H9 (cell line): ENCODE results near the gene CDC42EP3. TPM values are rescaled to one million over a fixed set of nuclear protein-coding genes. Genes with fewer than 3 reads are reported as not detected.

Experiments
- DNase-seq: peaks from one replicate; pipeline ENCODE4 v3.0.0-alpha.2; 2017
- H2AFZ ChIP-seq: one replicate; pipeline ENCODE4 v1.6.1; 2013; ENCODE audit warnings: mild to moderate bottlenecking, low read length, control low read depth, moderate library complexity
- H2AK5ac ChIP-seq: 2 replicates; pipeline ENCODE4 v1.6.1; 2013; ENCODE audit warnings: low read length, control low read depth, mixed read lengths; ENCODE audit not compliant: insufficient read length
- H2BK120ac ChIP-seq: one replicate; pipeline ENCODE4 v1.6.1; 2013; ENCODE audit warnings: low read depth, mild to moderate bottlenecking, low read length, control low read depth, inconsistent platforms; ENCODE audit not compliant: poor library complexity, severe bottlenecking
- H2BK12ac ChIP-seq: 2 replicates; pipeline ENCODE4 v1.6.1; 2013; ENCODE audit warnings: low read length, control low read depth, mixed read lengths, low read depth; ENCODE audit not compliant: insufficient read length
- H2BK15ac ChIP-seq: 2 replicates; pipeline ENCODE4 v1.6.1; 2013; ENCODE audit warnings: low read depth, low read length, control low read depth
- H2BK20ac ChIP-seq: one replicate; pipeline ENCODE4 v1.6.1; 2013; ENCODE audit warnings: low read depth, mild to moderate bottlenecking, low read length, control low read depth, inconsistent platforms; ENCODE audit not compliant: poor library complexity, severe bottlenecking
- H2BK5ac ChIP-seq: 2 replicates; pipeline ENCODE4 v1.6.1; 2013; ENCODE audit warnings: low read length, control low read depth, mixed read lengths; ENCODE audit not compliant: insufficient read length
- H3K14ac ChIP-seq: 2 replicates; pipeline ENCODE4 v1.6.1; 2013; ENCODE audit warnings: low read length, control low read depth; ENCODE audit not compliant: insufficient read depth
- H3K18ac ChIP-seq: 2 replicates; pipeline ENCODE4 v1.6.1; 2013; ENCODE audit warnings: low read depth, mild to moderate bottlenecking, mixed read lengths, low read length, control low read depth; ENCODE audit not compliant: insufficient read length
- H3K23ac ChIP-seq: 2 replicates; pipeline ENCODE4 v1.6.1; 2013; ENCODE audit warnings: low read length, control low read depth, mixed read lengths, low read depth; ENCODE audit not compliant: insufficient read length
- H3K23me2 ChIP-seq: 2 replicates; pipeline ENCODE4 v1.6.1; 2013; ENCODE audit warnings: low read depth, mild to moderate bottlenecking, mixed read lengths, low read length, control low read depth; ENCODE audit not compliant: insufficient read length, poor library complexity, severe bottlenecking
- H3K27ac ChIP-seq: 2 replicates; pipeline ENCODE4 v1.5.1; 2013; ENCODE audit warnings: low read length, control low read depth, mixed read lengths, low read depth; ENCODE audit not compliant: insufficient read length
- H3K27me3 ChIP-seq: 2 replicates; pipeline ENCODE4 v1.6.1; 2013; ENCODE audit warnings: low read length, control low read depth, inconsistent platforms; ENCODE audit not compliant: insufficient read depth
- H3K4ac ChIP-seq: 2 replicates; pipeline ENCODE4 v1.6.1; 2013; ENCODE audit warnings: low read depth, mild to moderate bottlenecking, control low read depth, inconsistent platforms, low read length, moderate library complexity
- H3K4me1 ChIP-seq: 2 replicates; pipeline ENCODE4 v1.6.1; 2013; ENCODE audit warnings: low read length, control low read depth, inconsistent platforms; ENCODE audit not compliant: insufficient read depth
- H3K4me2 ChIP-seq: 2 replicates; pipeline ENCODE4 v1.6.1; 2013; ENCODE audit warnings: low read length, control low read depth, mixed read lengths; ENCODE audit not compliant: insufficient read length, insufficient read depth
- H3K56ac ChIP-seq: 2 replicates; pipeline ENCODE4 v1.6.1; 2013; ENCODE audit warnings: low read depth, mild to moderate bottlenecking, mixed read lengths, low read length, control low read depth; ENCODE audit not compliant: insufficient read length
- H3K79me1 ChIP-seq: 2 replicates; pipeline ENCODE4 v1.6.1; 2013; ENCODE audit warnings: low read depth, mild to moderate bottlenecking, moderate library complexity, low read length, control low read depth, inconsistent platforms; ENCODE audit not compliant: insufficient read depth, poor library complexity, severe bottlenecking
- H3K79me2 ChIP-seq: 2 replicates; pipeline ENCODE4 v1.6.1; 2013; ENCODE audit warnings: low read length, control low read depth, inconsistent platforms; ENCODE audit not compliant: insufficient read depth
- H3K9ac ChIP-seq: 2 replicates; pipeline ENCODE4 v1.6.1; 2013; ENCODE audit warnings: low read length, control low read depth, mixed read lengths; ENCODE audit not compliant: insufficient read length; ENCODE audit errors: extremely low read depth
- H3K9me3 ChIP-seq: one replicate; pipeline ENCODE4 v1.6.1; 2013; ENCODE audit warnings: low read depth, low read length, inconsistent platforms; ENCODE audit not compliant: control insufficient read depth
- H3T11ph ChIP-seq: one replicate; pipeline ENCODE4 v1.6.1; 2013; ENCODE audit warnings: mild to moderate bottlenecking, low read length, control low read depth, inconsistent platforms
- H4K20me1 ChIP-seq: one replicate; pipeline ENCODE4 v1.6.1; 2013; ENCODE audit not compliant: control insufficient read depth, insufficient read length, insufficient read depth
- H4K5ac ChIP-seq: 2 replicates; pipeline ENCODE4 v1.6.1; 2013; ENCODE audit warnings: low read depth, mild to moderate bottlenecking, mixed read lengths, low read length, control low read depth; ENCODE audit not compliant: insufficient read length
- H4K8ac ChIP-seq: replicated peaks from 2 replicates; pipeline ENCODE4 v1.6.1; 2013; ENCODE audit warnings: low read length, control low read depth, mixed read lengths, low read depth; ENCODE audit not compliant: insufficient read length
- H4K91ac ChIP-seq: 2 replicates; pipeline ENCODE4 v1.6.1; 2013; ENCODE audit warnings: low read depth, mild to moderate bottlenecking, moderate library complexity, mixed read lengths, low read length, control low read depth; ENCODE audit not compliant: insufficient read length
- H3K27ac Mint-ChIP-seq, 3 experiments: 2 replicates in 2 of 3; 3 replicates in 1 of 3; pipeline ENCODE4 v1.8.0; 2020 to 2021; ENCODE audit warnings: mixed read lengths in 3 of 3, mild to moderate bottlenecking in 1 of 3, moderate library complexity in 1 of 3
- H3K27me3 Mint-ChIP-seq: 2 replicates; pipeline ENCODE4 v1.8.0; 2021; ENCODE audit warnings: low read depth, mild to moderate bottlenecking, moderate library complexity, mixed read lengths
- H3K36me3 Mint-ChIP-seq, 3 experiments: 2 replicates in 2 of 3; 3 replicates in 1 of 3; pipeline ENCODE4 v1.8.0; 2020 to 2021; ENCODE audit warnings: low read depth in 3 of 3, mixed read lengths in 3 of 3; ENCODE audit not compliant: insufficient read depth in 1 of 3
- H3K4me1 Mint-ChIP-seq, 2 experiments: 2 replicates each; pipeline ENCODE4 v1.8.0; 2020; ENCODE audit warnings: mixed read lengths in 2 of 2
- H3K4me3 Mint-ChIP-seq, 2 experiments: 2 replicates in 1 of 2; 3 replicates in 1 of 2; pipeline ENCODE4 v1.8.0; 2020 to 2021; ENCODE audit warnings: mild to moderate bottlenecking in 2 of 2, mixed read lengths in 2 of 2, moderate library complexity in 1 of 2
- H3K9me3 Mint-ChIP-seq, 2 experiments: 2 replicates in 1 of 2; 3 replicates in 1 of 2; pipeline ENCODE4 v1.8.0; 2020; ENCODE audit warnings: mild to moderate bottlenecking in 2 of 2, mixed read lengths in 2 of 2, moderate library complexity in 1 of 2
- WGBS: extraction: QIAGEN DNeasy Blood & Tissue Kit; methylation state at CpG from one replicate; pipeline ENCODE4 v1.1.7; 2013; ENCODE audit warnings: missing lambda C conversion rate, low lambda C conversion rate, mixed read lengths; ENCODE audit not compliant: insufficient read length; ENCODE audit errors: extremely low coverage; 5-methylcytosine and 5-hydroxymethylcytosine counted together
- total RNA-seq: library from RNA; stranded (reverse); gene quantifications from 2 replicates; pipeline ENCODE4 v1.2.1, GENCODE V29; 2021
- TF ChIP-seq, protein P1 (sequence below): fragments of 200-600 bp; sonication (generic); conservative IDR thresholded peaks from 3 replicates; pipeline ENCODE4 v1.8.0; 2021; ENCODE audit warnings: antibody characterized with exemption, mild to moderate bottlenecking

Gene CDC42EP3
- total RNA-seq, 1 experiment from 2014 or later: 61.5 TPM

DNA sequence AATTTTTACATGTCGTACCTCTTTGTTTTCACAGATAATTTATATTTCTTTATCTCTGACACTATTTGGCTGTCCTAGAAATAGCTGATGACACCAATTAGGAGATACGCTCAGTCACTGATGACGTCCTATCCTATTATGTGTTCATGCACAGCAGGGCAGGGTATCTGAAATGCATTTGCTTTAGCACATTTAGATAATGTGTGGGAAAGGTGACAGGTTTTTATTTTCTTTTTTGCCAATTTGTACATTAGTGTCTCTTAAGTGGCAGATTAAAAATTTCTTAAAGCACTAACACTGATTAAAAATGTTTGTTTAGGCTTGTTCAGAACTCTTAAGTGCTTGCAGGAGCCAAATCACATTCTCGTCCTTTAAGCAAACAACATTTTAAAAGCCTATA is 39.7 kb downstream of the CDC42EP3 start:
- H3K27ac Mint-ChIP-seq: no peak overlapping the region
- Histone ChIP-seq H3T11ph (no peak overlapping the region), H4K8ac (no peak overlapping the region), H3K4me2 (no peak overlapping the region), H3K79me2 (no peaks in the 10 kb centered on the region), H3K27me3 (no peaks in the 10 kb centered on the region), H3K18ac (no peak overlapping the region), H2BK12ac (no peak overlapping the region), H3K14ac (no peak overlapping the region), H3K23me2 (no peaks in the 10 kb centered on the region), H2AK5ac (no peak overlapping the region), H4K91ac (no peak overlapping the region), H3K56ac (no peak overlapping the region), H4K5ac (no peak overlapping the region), H3K27ac (no peak overlapping the region), H3K23ac (no peak overlapping the region), H2BK20ac (no peak overlapping the region), H2BK5ac (no peak overlapping the region), H3K79me1 (no peaks in the 10 kb centered on the region), H3K9ac (no peak overlapping the region), H3K4me1 (no peaks in the 10 kb centered on the region), H3K4ac (no peak overlapping the region), H2BK120ac (no peak overlapping the region), H3K9me3 (no peaks in the 10 kb centered on the region), H2AFZ (no peak overlapping the region), H4K20me1 (no peaks in the 10 kb centered on the region), H2BK15ac (no peak overlapping the region)
- no peak overlapping the region for H3K4me3 Mint-ChIP-seq
- H3K4me1 Mint-ChIP-seq: peaks cover 8 to 9% of the 10 kb centered on the region in 2 experiments
- no peaks in the 10 kb centered on the region for H3K36me3 Mint-ChIP-seq
- H3K9me3 Mint-ChIP-seq: no peaks in the 10 kb centered on the region
- no CpG with 5 or more reads among the region's 4 CpGs for WGBS
- no peak for DNase-seq
- TF ChIP-seq, protein P1, sequence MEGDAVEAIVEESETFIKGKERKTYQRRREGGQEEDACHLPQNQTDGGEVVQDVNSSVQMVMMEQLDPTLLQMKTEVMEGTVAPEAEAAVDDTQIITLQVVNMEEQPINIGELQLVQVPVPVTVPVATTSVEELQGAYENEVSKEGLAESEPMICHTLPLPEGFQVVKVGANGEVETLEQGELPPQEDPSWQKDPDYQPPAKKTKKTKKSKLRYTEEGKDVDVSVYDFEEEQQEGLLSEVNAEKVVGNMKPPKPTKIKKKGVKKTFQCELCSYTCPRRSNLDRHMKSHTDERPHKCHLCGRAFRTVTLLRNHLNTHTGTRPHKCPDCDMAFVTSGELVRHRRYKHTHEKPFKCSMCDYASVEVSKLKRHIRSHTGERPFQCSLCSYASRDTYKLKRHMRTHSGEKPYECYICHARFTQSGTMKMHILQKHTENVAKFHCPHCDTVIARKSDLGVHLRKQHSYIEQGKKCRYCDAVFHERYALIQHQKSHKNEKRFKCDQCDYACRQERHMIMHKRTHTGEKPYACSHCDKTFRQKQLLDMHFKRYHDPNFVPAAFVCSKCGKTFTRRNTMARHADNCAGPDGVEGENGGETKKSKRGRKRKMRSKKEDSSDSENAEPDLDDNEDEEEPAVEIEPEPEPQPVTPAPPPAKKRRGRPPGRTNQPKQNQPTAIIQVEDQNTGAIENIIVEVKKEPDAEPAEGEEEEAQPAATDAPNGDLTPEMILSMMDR: no peak
- H3K27me3 Mint-ChIP-seq: peaks cover 2% of the 10 kb centered on the region
